H1 (cell line): Measurements from ENCODE around the gene ARPP19. TPM values are rescaled to one million over a fixed set of nuclear protein-coding genes. Genes with fewer than 3 reads are reported as not detected.
"Not testable (repeated sequence)": the region's sequence is repeated elsewhere in the genome, so short reads cannot be mapped to it uniquely, and the experiment has no call there.

ENCODE experiments used
- CTCF ChIA-PET: fragments of 300-600 bp; sonication (Branson Sonifier 250); formaldehyde crosslinking; loops from one replicate; lab custom pipeline; 2021; ENCODE audit not compliant: partially characterized antibody; lab: Charles Lee
- POLR2A ChIA-PET: fragments of 300-600 bp; sonication (Branson Sonifier 250); formaldehyde crosslinking; loops from one replicate; lab custom pipeline; 2021; ENCODE audit warnings: inconsistent platforms; ENCODE audit not compliant: partially characterized antibody; lab: Charles Lee
- DNase-seq, 2 experiments: peaks; one replicate each; pipeline versions ENCODE4 v3.0.0 to v3.0.0-alpha.2; 2010 to 2022; ENCODE audit warnings: low spot score in 2 of 2, low read depth in 1 of 2, mixed read lengths in 1 of 2
- FAIRE-seq: peaks from 2 replicates; lab custom pipeline; 2011; peaks lifted over from hg19 to GRCh38; lab: Jason Lieb, UNC
- H2AFZ ChIP-seq: 2 replicates; pipeline ENCODE4 v1.8.1; 2012; ENCODE audit warnings: low read length, inconsistent platforms
- H2AK5ac ChIP-seq: 2 replicates; pipeline ENCODE4 v1.6.1; 2013; ENCODE audit warnings: low read depth, low read length
- H2BK120ac ChIP-seq: replicated peaks from 2 replicates; pipeline ENCODE3; 2013; ENCODE audit warnings: low read depth, low read length, inconsistent platforms
- H2BK12ac ChIP-seq: 2 replicates; pipeline ENCODE4 v1.6.1; 2013; ENCODE audit warnings: low read depth, low read length
- H2BK15ac ChIP-seq: 2 replicates; pipeline ENCODE4 v1.6.1; 2013; ENCODE audit warnings: low read length
- H2BK20ac ChIP-seq: 2 replicates; pipeline ENCODE4 v1.6.1; 2013; ENCODE audit warnings: low read length
- H2BK5ac ChIP-seq: 2 replicates; pipeline ENCODE4 v1.6.1; 2013; ENCODE audit warnings: low read depth, low read length
- H3K14ac ChIP-seq: 2 replicates; pipeline ENCODE4 v1.6.1; 2013; ENCODE audit warnings: inconsistent platforms; ENCODE audit not compliant: insufficient read length
- H3K18ac ChIP-seq: 2 replicates; pipeline ENCODE4 v1.6.1; 2013; ENCODE audit warnings: low read length; ENCODE audit errors: extremely low read depth
- H3K23ac ChIP-seq: 2 replicates; pipeline ENCODE4 v1.6.1; 2013; ENCODE audit warnings: inconsistent platforms; ENCODE audit not compliant: insufficient read length
- H3K23me2 ChIP-seq: 2 replicates; pipeline ENCODE4 v1.6.1; 2013; ENCODE audit warnings: low read depth, low read length
- H3K27ac ChIP-seq: 2 replicates; pipeline ENCODE4 v1.6.1; 2011; ENCODE audit warnings: low read depth, low read length, inconsistent platforms
- H3K27me3 ChIP-seq, 4 experiments: replicated peaks in 1 of 4; 1 replicate in 1 of 4; 2 replicates in 3 of 4; pipeline versions ENCODE4 v1.6.1 to v1.8.1; 2011 to 2013; ENCODE audit warnings: low read length in 3 of 4, mild to moderate bottlenecking in 3 of 4, inconsistent platforms in 2 of 4, mixed read lengths in 2 of 4, moderate library complexity in 1 of 4; ENCODE audit not compliant: control insufficient read depth in 3 of 4, insufficient read depth in 3 of 4; ENCODE audit errors: extremely low read depth in 1 of 4
- H3K36me3 ChIP-seq, 4 experiments: 2 replicates each; pipeline versions ENCODE4 v1.6.1 to v1.8.1; 2011 to 2013; ENCODE audit warnings: mild to moderate bottlenecking in 4 of 4, low read length in 3 of 4, moderate library complexity in 2 of 4, control low read depth in 1 of 4, inconsistent platforms in 1 of 4; ENCODE audit not compliant: insufficient read depth in 4 of 4, control insufficient read depth in 2 of 4
- H3K4ac ChIP-seq: replicated peaks from 2 replicates; pipeline ENCODE3; 2013; ENCODE audit warnings: low read length, low read depth, mixed read lengths, inconsistent platforms; ENCODE audit not compliant: insufficient read length
- H3K4me1 ChIP-seq, 4 experiments: replicated peaks in 1 of 4; 1 replicate in 1 of 4; 2 replicates in 3 of 4; pipeline versions ENCODE4 v1.6.1 to v1.8.1; 2011 to 2013; ENCODE audit warnings: low read length in 3 of 4, inconsistent platforms in 2 of 4, mixed read lengths in 1 of 4; ENCODE audit not compliant: insufficient read depth in 4 of 4, control insufficient read depth in 3 of 4
- H3K4me2 ChIP-seq, 2 experiments: 2 replicates each; pipeline versions ENCODE4 v1.6.1 to v1.8.1; 2011 to 2013; ENCODE audit warnings: low read depth in 2 of 2, low read length in 2 of 2, control low read depth in 1 of 2, inconsistent platforms in 1 of 2, mild to moderate bottlenecking in 1 of 2; ENCODE audit not compliant: insufficient read depth in 1 of 2
- H3K4me3 ChIP-seq, 4 experiments: fragments of 200-600, 300-600 bp in 1 of 4; sonication (generic), shearing (Covaris generic), sonication (Bioruptor Twin) in 1 of 4; 2 replicates each; pipeline versions ENCODE4 v1.5.1 to v1.8.1; 2011 to 2016; ENCODE audit warnings: low read length in 4 of 4, low read depth in 3 of 4, control low read depth in 2 of 4, inconsistent platforms in 2 of 4, mild to moderate bottlenecking in 2 of 4, mixed read lengths in 1 of 4, moderate library complexity in 1 of 4; ENCODE audit not compliant: insufficient read depth in 2 of 4; ENCODE audit errors: extremely low read depth in 1 of 4
- H3K56ac ChIP-seq: replicated peaks from 2 replicates; pipeline ENCODE3; 2013; ENCODE audit warnings: low read depth, mild to moderate bottlenecking, mixed read lengths, low read length, inconsistent platforms; ENCODE audit not compliant: insufficient read length
- H3K79me1 ChIP-seq: 2 replicates; pipeline ENCODE4 v1.6.1; 2013; ENCODE audit warnings: low read depth, low read length, control low read depth
- H3K79me2 ChIP-seq, 2 experiments: 2 replicates each; pipeline versions ENCODE4 v1.6.1 to v1.8.1; 2012 to 2013; ENCODE audit warnings: low read length in 2 of 2, mild to moderate bottlenecking in 2 of 2, inconsistent platforms in 1 of 2; ENCODE audit not compliant: insufficient read depth in 2 of 2, control insufficient read depth in 1 of 2
- H3K9ac ChIP-seq, 4 experiments: replicated peaks in 1 of 4; 1 replicate in 1 of 4; 2 replicates in 3 of 4; pipeline versions ENCODE4 v1.6.1 to v1.8.1; 2011 to 2013; ENCODE audit warnings: low read depth in 3 of 4, low read length in 3 of 4, control low read depth in 2 of 4, mild to moderate bottlenecking in 2 of 4, moderate library complexity in 2 of 4, inconsistent platforms in 1 of 4; ENCODE audit errors: extremely low read depth in 1 of 4
- H3K9me3 ChIP-seq, 2 experiments: 2 replicates each; pipeline versions ENCODE4 v1.6.1 to v1.8.1; 2012 to 2013; ENCODE audit warnings: mild to moderate bottlenecking in 2 of 2, moderate library complexity in 2 of 2, control low read depth in 1 of 2, inconsistent platforms in 1 of 2, low read depth in 1 of 2, low read length in 1 of 2, mixed read lengths in 1 of 2; ENCODE audit not compliant: insufficient read depth in 2 of 2
- H4K20me1 ChIP-seq, 2 experiments: replicated peaks in 1 of 2; 2 replicates each; pipeline versions ENCODE3 to v1.8.1; 2011 to 2013; ENCODE audit warnings: inconsistent platforms in 2 of 2, low read length in 2 of 2, mild to moderate bottlenecking in 1 of 2; ENCODE audit not compliant: insufficient read depth in 2 of 2, control insufficient read depth in 1 of 2
- H4K5ac ChIP-seq: 2 replicates; pipeline ENCODE4 v1.6.1; 2013; ENCODE audit warnings: low read length, low read depth, mixed read lengths, inconsistent platforms; ENCODE audit not compliant: insufficient read length
- H4K8ac ChIP-seq: 2 replicates; pipeline ENCODE4 v1.8.0; 2013; ENCODE audit warnings: mild to moderate bottlenecking, moderate library complexity, low read length, inconsistent platforms; ENCODE audit not compliant: insufficient read depth; ENCODE audit errors: extremely low read depth
- H4K91ac ChIP-seq: replicated peaks from 2 replicates; pipeline ENCODE3; 2013; ENCODE audit warnings: low read length, mixed read lengths, inconsistent platforms; ENCODE audit not compliant: insufficient read length
- SP4 ChIP-seq: IDR thresholded peaks from 2 replicates; pipeline ENCODE4 v1.6.1; 2012; ENCODE audit warnings: low read length, inconsistent platforms
- WGBS, 2 experiments: shearing (Covaris generic) in 1 of 2; methylation state at CpG; one replicate each; pipeline versions ENCODE4 v1.1.6 to v1.1.7; 2013 to 2015; ENCODE audit warnings: low lambda C conversion rate in 2 of 2, mixed read lengths in 2 of 2, inconsistent platforms in 1 of 2, low coverage in 1 of 2, missing lambda C conversion rate in 1 of 2; ENCODE audit not compliant: insufficient replicate concordance in 2 of 2, insufficient coverage in 1 of 2, insufficient read length in 1 of 2; ENCODE audit errors: extremely low coverage in 1 of 2, missing lambda C conversion rate in 1 of 2; 5-methylcytosine and 5-hydroxymethylcytosine counted together
- polyA plus RNA-seq, 7 experiments: library from polyadenylated mRNA; depleted of rRNA in 3 of 7; stranded (reverse) in 5 of 7; unstranded in 2 of 7; fragments of >200 nt in 5 of 7; fragments of 200-250 nt in 2 of 7; gene quantifications; 1 replicate in 5 of 7; 2 replicates in 1 of 7; 4 replicates in 1 of 7; pipeline versions ENCODE4 v1.2.1 to v1.2.3, GENCODE V29; 2011 to 2013; ENCODE audit warnings: missing spikeins in 2 of 7, mixed read lengths in 2 of 7
- total RNA-seq: library from RNA; stranded (reverse); fragmentation: NEBNext Ultra II Directional; extraction: Animal tissue kit (Norgen Biotek cat#: 25700); gene quantifications from 2 replicates; pipeline ENCODE4 v1.2.1, GENCODE V29; 2021

The ARPP19 gene
- total and polyA plus RNA-seq, 2 of the 8 experiments (the other 6 are each of a cell fraction or from before 2014, with no cell fraction given) = 81.9 to 274 TPM

- TF ChIP-seq SP4 = no peak
Observed at GRCh38 chr15:52575072-52575471, 6.2 kb upstream of the ARPP19 start (continued).

- H2BK5ac ChIP-seq, H2BK12ac ChIP-seq, FAIRE-seq, CTCF ChIA-PET, H3K4me3 ChIP-seq, H3K18ac ChIP-seq, H2BK15ac ChIP-seq, H3K9me3 ChIP-seq, H3K4me1 ChIP-seq, H3K79me2 ChIP-seq, POLR2A ChIA-PET, H3K4me2 ChIP-seq, H2AFZ ChIP-seq, H3K14ac ChIP-seq, H3K79me1 ChIP-seq, H3K27me3 ChIP-seq, H3K23me2 ChIP-seq, H3K27ac ChIP-seq, H4K5ac ChIP-seq, H3K23ac ChIP-seq, H4K20me1 ChIP-seq, H3K36me3 ChIP-seq, H2BK20ac ChIP-seq, H3K4ac ChIP-seq, H3K56ac ChIP-seq, H4K8ac ChIP-seq, H2BK120ac ChIP-seq, H2AK5ac ChIP-seq, DNase-seq, H4K91ac ChIP-seq, H3K9ac ChIP-seq: not testable (repeated sequence)
- 100% methylated on average over 3 of the region's 3 CpGs; no CpG with 5 or more reads in 1 of the 2 experiments for WGBS, 2 experiments
Observed at GRCh38 chr15:52574623-52575022, 5.8 kb upstream of the ARPP19 start.
